Sigmoid colon (tissue), 4 donors: ENCODE data around the gene STAMBPL1.

Experiments
- EP300 ChIP-seq, 4 donors: sonication (generic); formaldehyde crosslinking; IDR thresholded peaks; one replicate each; pipeline ENCODE4 v1.6.1; 2017; ENCODE audit warnings: antibody characterized with exemption in 4 of 4
- POLR2A ChIP-seq, 2 donors: fragments of 450-650 bp; IDR thresholded peaks; one replicate each; pipeline ENCODE4 v1.6.1; 2016; ENCODE audit warnings: antibody characterized with exemption in 2 of 2, mild to moderate bottlenecking in 2 of 2, moderate library complexity in 2 of 2
- TF ChIP-seq, protein P1 (sequence below), 4 experiments: fragments of 450-650 bp in 3 of 4; fragments of 200-600 bp in 1 of 4; IDR thresholded peaks; one replicate each; pipeline ENCODE4 v1.5.1; 2016 to 2019; ENCODE audit warnings: antibody characterized with exemption in 4 of 4, mild to moderate bottlenecking in 3 of 4, moderate library complexity in 2 of 4

- no peak for TF ChIP-seq POLR2A (IDR thresholded peaks at IDR 0.05)
- TF ChIP-seq, protein P1, sequence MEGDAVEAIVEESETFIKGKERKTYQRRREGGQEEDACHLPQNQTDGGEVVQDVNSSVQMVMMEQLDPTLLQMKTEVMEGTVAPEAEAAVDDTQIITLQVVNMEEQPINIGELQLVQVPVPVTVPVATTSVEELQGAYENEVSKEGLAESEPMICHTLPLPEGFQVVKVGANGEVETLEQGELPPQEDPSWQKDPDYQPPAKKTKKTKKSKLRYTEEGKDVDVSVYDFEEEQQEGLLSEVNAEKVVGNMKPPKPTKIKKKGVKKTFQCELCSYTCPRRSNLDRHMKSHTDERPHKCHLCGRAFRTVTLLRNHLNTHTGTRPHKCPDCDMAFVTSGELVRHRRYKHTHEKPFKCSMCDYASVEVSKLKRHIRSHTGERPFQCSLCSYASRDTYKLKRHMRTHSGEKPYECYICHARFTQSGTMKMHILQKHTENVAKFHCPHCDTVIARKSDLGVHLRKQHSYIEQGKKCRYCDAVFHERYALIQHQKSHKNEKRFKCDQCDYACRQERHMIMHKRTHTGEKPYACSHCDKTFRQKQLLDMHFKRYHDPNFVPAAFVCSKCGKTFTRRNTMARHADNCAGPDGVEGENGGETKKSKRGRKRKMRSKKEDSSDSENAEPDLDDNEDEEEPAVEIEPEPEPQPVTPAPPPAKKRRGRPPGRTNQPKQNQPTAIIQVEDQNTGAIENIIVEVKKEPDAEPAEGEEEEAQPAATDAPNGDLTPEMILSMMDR (IDR thresholded peaks at IDR 0.05): no peak
- no peak for TF ChIP-seq EP300 (IDR thresholded peaks at IDR 0.05)
These were observed 56.6 kb downstream of the STAMBPL1 start for GRCh38 chr10:88936656-88937055.
